ENCODE measurements around the gene INPPL1. TPM values are rescaled to one million over a fixed set of nuclear protein-coding genes. Genes with fewer than 3 reads are reported as not detected.

The INPPL1 gene
- total and polyA plus RNA-seq, 2 donors (not counting 3 experiments of a cell fraction or from before 2014, with no cell fraction given): 125 to 184 TPM

DNA sequence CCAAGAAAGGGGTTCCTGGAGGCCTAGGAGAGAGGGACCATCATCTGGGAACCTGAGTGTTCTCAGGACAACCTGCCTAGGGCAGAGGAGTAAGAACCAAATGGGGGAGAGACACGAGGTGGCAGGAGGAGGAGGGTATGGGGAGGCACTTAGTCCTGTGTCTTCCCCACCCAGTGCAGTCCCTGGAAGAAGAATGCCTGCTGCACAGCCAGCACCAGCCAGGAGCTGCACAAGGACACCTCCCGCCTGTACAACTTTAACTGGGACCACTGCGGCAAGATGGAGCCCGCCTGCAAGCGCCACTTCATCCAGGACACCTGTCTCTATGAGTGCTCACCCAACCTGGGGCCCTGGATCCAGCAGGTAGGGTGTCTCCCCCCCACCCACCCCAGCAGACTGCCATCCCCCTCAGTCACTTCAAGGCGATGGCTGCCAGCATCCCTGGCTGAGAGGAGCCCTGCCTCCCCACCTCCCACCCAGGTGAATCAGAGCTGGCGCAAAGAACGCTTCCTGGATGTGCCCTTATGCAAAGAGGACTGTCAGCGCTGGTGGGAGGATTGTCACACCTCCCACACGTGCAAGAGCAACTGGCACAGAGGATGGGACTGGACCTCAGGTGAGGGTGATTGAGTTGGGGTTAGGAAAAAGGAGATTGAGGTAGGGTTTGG, 3.7 kb upstream of the INPPL1 start:
- dilution Hi-C loops (cut with MboI; ENCODE audit: extremely low pct_ligation_motif_present, low sequenced_read_pairs) (no loop called here), intact Hi-C loops (cut with micrococcal nuclease) (no loop called here)
- Histone ChIP-seq H3K4me2 (ENCODE audit: insufficient read depth, low read length) (no peak overlapping the region), H3K9me3 (replicated peaks; ENCODE audit: control insufficient read depth, insufficient read depth, low read length) (no peaks in the 10 kb centered on the region), H3K36me3 (ENCODE audit: control insufficient read depth in 2 of 2, extremely low read depth in 1 of 2, insufficient read depth in 2 of 2, low read length in 2 of 2) (no peaks in the 10 kb centered on the region), H3K9ac (replicated peaks; ENCODE audit: extremely low read depth, insufficient read depth, low read length) (no peak overlapping the region), H2AFZ (ENCODE audit: low read depth, low read length) (no peak overlapping the region), H3K9me1 (replicated peaks; ENCODE audit: control insufficient read depth, extremely low read depth, insufficient read depth, low read length) (no peaks in the 10 kb centered on the region), H3K27me3 (ENCODE audit: control insufficient read depth in 2 of 2, insufficient read depth in 2 of 2, low read length in 2 of 2) (peaks cover 12 to 21% of the 10 kb centered on the region in 2 experiments), H3K27ac (ENCODE audit: insufficient read depth, low read depth, low read length) (no peak overlapping the region), H3K4me1 (ENCODE audit: control insufficient read depth, extremely low read depth, insufficient read depth, low read length) (peaks cover 9% of the 10 kb centered on the region), H3K4me3 (replicated peaks in 1 of 3; ENCODE audit: insufficient read depth in 1 of 3, low read depth in 1 of 3, low read length in 3 of 3) (no peak overlapping the region), H4K20me1 (replicated peaks; ENCODE audit: control insufficient read depth, extremely low read depth, insufficient read depth, low read length) (no peaks in the 10 kb centered on the region), H3K79me2 (ENCODE audit: control insufficient read depth, insufficient read depth, low read length) (peaks cover 15% of the 10 kb centered on the region)
- BruUV-seq (replicated peaks): no TSS peak
- FAIRE-seq (no peak), DNase-seq (ENCODE audit: low read depth, low spot score) (no peak)
- no peak for TF ChIP-seq FOS (IDR thresholded peaks at IDR 0.05; ENCODE audit: borderline replicate concordance, insufficient read depth, low read length)
- no peak for TF ChIP-seq CTCF (IDR thresholded peaks at IDR 0.05; ENCODE audit: extremely low read depth in 1 of 2, insufficient read depth in 1 of 2, low read depth in 1 of 2, low read length in 2 of 2)
- TF ChIP-seq GATA2 (IDR thresholded peaks at IDR 0.05; ENCODE audit: insufficient read depth, insufficient read length, low read depth, low read length): no peak
- TF ChIP-seq POLR2A (IDR thresholded peaks at IDR 0.05; ENCODE audit: low read depth, low read length): no peak
- TF ChIP-seq JUN (IDR thresholded peaks at IDR 0.05; ENCODE audit: borderline replicate concordance, insufficient read depth, insufficient read length, low read depth): no peak
- no peak for TF ChIP-seq POLR2AphosphoS5 (IDR thresholded peaks at IDR 0.05; ENCODE audit: insufficient read depth, low read depth, low read length)
- no peak for TF ChIP-seq MYC (IDR thresholded peaks at IDR 0.05; ENCODE audit: low read depth, low read length)
- TF ChIP-seq MAX (IDR thresholded peaks at IDR 0.05; ENCODE audit: insufficient read depth, insufficient read length): no peak
- TF ChIP-seq EZH2 (IDR thresholded peaks at IDR 0.05; ENCODE audit: borderline replicate concordance, low read depth, low read length, severe bottlenecking): no peak
- ChIA-PET CTCF (interaction anchor here (3.2 kb wide), 1 partner anchor 196 kb away, joined by 15 read pairs; no protein-coding TSS in a partner anchor), POLR2A (no interaction called here)

Measured in endothelial cell of umbilical vein (primary cell).